ENCODE measurements around the gene U2AF1L4. TPM values are rescaled to one million over a fixed set of nuclear protein-coding genes. Genes with fewer than 3 reads are reported as not detected.

U2AF1L4 gene
- total RNA-seq, 4 donors from 2014 or later = 34.8 to 122 (median 44.9) TPM

- TF ChIP-seq EP300 (IDR thresholded peaks at IDR 0.05; ENCODE audit: low read depth) (peak; percentile 68), POLR2AphosphoS5 (IDR thresholded peaks at IDR 0.05) (peak; percentile 24 to 66 (median 66)), POLR2A (IDR thresholded peaks at IDR 0.05) (peak; percentile 52)
- TF ChIP-seq, protein P1, sequence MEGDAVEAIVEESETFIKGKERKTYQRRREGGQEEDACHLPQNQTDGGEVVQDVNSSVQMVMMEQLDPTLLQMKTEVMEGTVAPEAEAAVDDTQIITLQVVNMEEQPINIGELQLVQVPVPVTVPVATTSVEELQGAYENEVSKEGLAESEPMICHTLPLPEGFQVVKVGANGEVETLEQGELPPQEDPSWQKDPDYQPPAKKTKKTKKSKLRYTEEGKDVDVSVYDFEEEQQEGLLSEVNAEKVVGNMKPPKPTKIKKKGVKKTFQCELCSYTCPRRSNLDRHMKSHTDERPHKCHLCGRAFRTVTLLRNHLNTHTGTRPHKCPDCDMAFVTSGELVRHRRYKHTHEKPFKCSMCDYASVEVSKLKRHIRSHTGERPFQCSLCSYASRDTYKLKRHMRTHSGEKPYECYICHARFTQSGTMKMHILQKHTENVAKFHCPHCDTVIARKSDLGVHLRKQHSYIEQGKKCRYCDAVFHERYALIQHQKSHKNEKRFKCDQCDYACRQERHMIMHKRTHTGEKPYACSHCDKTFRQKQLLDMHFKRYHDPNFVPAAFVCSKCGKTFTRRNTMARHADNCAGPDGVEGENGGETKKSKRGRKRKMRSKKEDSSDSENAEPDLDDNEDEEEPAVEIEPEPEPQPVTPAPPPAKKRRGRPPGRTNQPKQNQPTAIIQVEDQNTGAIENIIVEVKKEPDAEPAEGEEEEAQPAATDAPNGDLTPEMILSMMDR (IDR thresholded peaks at IDR 0.05) = peak in 2 of 5 experiments; percentile 25 to 33
- intact Hi-C loops (cut with DNase I; ENCODE audit: low total_unique reads) = loop anchor here (10.0 kb wide), 1 partner anchor 194 kb away; the partner anchor contains the start of gene LRFN3
Measured at GRCh38 chr19:35740423-35741202, 4.6 kb downstream of the U2AF1L4 start.

GRCh38 chr19:35740108-35740422 is 5.2 kb downstream of the U2AF1L4 start:
- intact Hi-C loops (cut with DNase I; ENCODE audit: low total_unique reads) (loop anchor here (10.0 kb wide), 1 partner anchor 195 kb away; the partner anchor contains the start of gene LRFN3), in situ Hi-C loops (cut with MboI; ENCODE audit: low pct_ligation_motif_present in 1 of 4, low pct_unique_long_range_greater_than_20kb in 1 of 4, low sequenced_read_pairs in 3 of 4) (no loop called here)
- peaks cover 8 to 22% (median 16%) of the 10 kb centered on the region in 4 donors for H3K4me1 ChIP-seq
- TF ChIP-seq POLR2AphosphoS5 (IDR thresholded peaks at IDR 0.05) = no peak
- TF ChIP-seq, protein P1 (IDR thresholded peaks at IDR 0.05) = no peak
- no peak for TF ChIP-seq POLR2A (IDR thresholded peaks at IDR 0.05)
- no peak for TF ChIP-seq EP300 (IDR thresholded peaks at IDR 0.05; ENCODE audit: low read depth)
- DNase-seq = no peak
- no peaks in the 10 kb centered on the region for H3K9me3 ChIP-seq
- H3K4me3 ChIP-seq = peak overlapping the region; percentile 46 to 63 (median 50)
- 2% methylated on average over 16 of the region's 16 CpGs; no CpG with 5 or more reads in 1 of the 2 donors for WGBS, 2 donors (ENCODE audit: low coverage in 1 of 2)
- H3K27ac ChIP-seq = peak overlapping the region; percentile 82 to 97 (median 88)
- H3K27me3 ChIP-seq = no peaks in the 10 kb centered on the region
- peaks cover 0 to 7% (median 3%) of the 10 kb centered on the region in 4 donors for H3K36me3 ChIP-seq

More at GRCh38 chr19:35740423-35741202, 4.6 kb downstream of the U2AF1L4 start:
- Histone ChIP-seq H3K4me1 (peaks cover 8 to 22% (median 16%) of the 10 kb centered on the region in 4 donors), H3K4me3 (peak overlapping the region; percentile 49 to 63 (median 54)), H3K27me3 (no peaks in the 10 kb centered on the region), H3K9me3 (no peaks in the 10 kb centered on the region), H3K27ac (peak overlapping the region; percentile 82 to 97 (median 88)), H3K36me3 (peaks cover 0 to 7% (median 3%) of the 10 kb centered on the region in 4 donors)
- peak; percentile 98 for DNase-seq
- in situ Hi-C loops (cut with MboI; ENCODE audit: low pct_ligation_motif_present in 1 of 4, low pct_unique_long_range_greater_than_20kb in 1 of 4, low sequenced_read_pairs in 3 of 4) = no loop called here
- WGBS, 2 donors (ENCODE audit: low coverage in 1 of 2) = 1% methylated on average over 62 of the region's 63 CpGs; no CpG with 5 or more reads in 1 of the 2 donors

DNA sequence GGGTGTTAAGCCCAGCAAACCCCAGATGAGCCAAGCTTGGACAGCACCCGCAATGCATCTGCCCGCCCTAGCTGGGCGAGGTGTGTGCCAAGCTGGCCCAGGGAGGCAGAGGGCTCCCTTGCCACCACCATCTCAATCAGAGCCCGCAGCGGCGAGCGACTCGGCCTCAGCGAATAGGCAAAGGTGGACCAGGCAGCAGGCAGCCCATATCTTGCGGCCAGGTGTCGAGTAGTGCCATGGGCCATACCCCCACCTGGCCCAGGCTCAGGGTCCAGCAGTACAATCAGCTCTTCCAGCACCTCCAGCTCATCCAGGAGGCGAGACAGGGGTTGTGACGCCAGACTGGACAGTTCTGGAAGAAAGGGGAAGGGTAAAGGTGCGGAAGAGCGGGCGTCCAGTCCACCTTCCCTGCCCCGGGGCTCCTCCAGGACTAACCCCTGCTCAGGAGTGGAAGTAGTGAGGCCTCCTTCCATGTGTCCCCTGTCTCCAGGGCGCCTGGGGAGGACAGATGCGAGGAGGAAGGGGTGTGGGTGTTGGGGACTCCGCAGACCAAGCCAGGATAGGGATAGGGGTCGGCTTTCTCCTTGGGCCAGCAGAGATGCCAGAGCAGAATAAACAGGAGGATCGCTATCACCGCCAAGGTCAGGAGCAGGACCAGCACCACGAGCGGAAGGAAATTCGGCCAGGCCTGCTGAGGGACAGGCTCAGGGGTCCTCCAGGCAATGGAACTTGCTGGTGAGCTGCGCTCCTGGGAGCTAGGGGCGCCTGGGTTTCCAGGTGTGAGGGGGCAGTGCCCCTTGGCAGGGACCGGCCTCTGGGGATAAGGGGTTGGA is 5.7 kb downstream of the U2AF1L4 start:
- no peak for TF ChIP-seq POLR2A (IDR thresholded peaks at IDR 0.05)
- TF ChIP-seq EP300 (IDR thresholded peaks at IDR 0.05; ENCODE audit: low read depth) = no peak
- TF ChIP-seq POLR2AphosphoS5 (IDR thresholded peaks at IDR 0.05) = no peak
- TF ChIP-seq, protein P1 (IDR thresholded peaks at IDR 0.05) = no peak
- Histone ChIP-seq H3K27ac (peak overlapping the region; percentile 82 to 97 (median 88)), H3K4me1 (peaks cover 7 to 21% (median 14%) of the 10 kb centered on the region in 4 donors), H3K36me3 (peaks cover 0 to 7% (median 3%) of the 10 kb centered on the region in 4 donors), H3K4me3 (peak overlapping the region in 3 of 4 donors; percentile 46 to 63 (median 52)), H3K27me3 (no peaks in the 10 kb centered on the region), H3K9me3 (no peaks in the 10 kb centered on the region)
- DNase-seq = no peak
- WGBS, 2 donors (ENCODE audit: low coverage in 1 of 2) = 80 to 84% methylated on average over 2 to 29 of the region's 29 CpGs
- in situ Hi-C loops (cut with MboI; ENCODE audit: low pct_ligation_motif_present in 1 of 4, low pct_unique_long_range_greater_than_20kb in 1 of 4, low sequenced_read_pairs in 3 of 4) (no loop called here), intact Hi-C loops (cut with DNase I; ENCODE audit: low total_unique reads) (loop anchor here (10.0 kb wide), 1 partner anchor 195 kb away; the partner anchor contains the start of gene LRFN3)

DNA sequence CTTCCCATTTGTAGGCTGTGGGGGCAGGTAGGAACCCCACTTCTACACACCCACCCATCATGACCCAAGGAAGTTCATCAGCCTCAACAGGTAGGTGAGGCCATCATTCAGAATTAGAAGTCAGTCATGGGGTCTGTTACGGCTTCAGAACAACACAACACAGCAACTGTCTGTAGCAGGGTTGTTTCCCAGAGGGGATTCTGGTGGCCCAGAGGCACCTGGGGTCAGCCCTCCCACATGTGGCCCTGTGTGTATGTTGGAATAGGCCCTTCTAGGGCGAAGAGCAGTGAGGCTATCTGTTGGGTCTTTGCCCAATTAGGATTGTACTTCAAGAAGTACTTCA is 6.4 kb downstream of the U2AF1L4 start:
- TF ChIP-seq, protein P1 (IDR thresholded peaks at IDR 0.05) = no peak
- no peak for TF ChIP-seq POLR2A (IDR thresholded peaks at IDR 0.05)
- no peak for TF ChIP-seq EP300 (IDR thresholded peaks at IDR 0.05; ENCODE audit: low read depth)
- no peak for TF ChIP-seq POLR2AphosphoS5 (IDR thresholded peaks at IDR 0.05)
- Histone ChIP-seq H3K9me3 (no peaks in the 10 kb centered on the region), H3K36me3 (peaks cover 0 to 10% (median 3%) of the 10 kb centered on the region in 4 donors), H3K27me3 (no peaks in the 10 kb centered on the region), H3K4me1 (peaks cover 4 to 14% (median 9%) of the 10 kb centered on the region in 4 donors), H3K27ac (peak overlapping the region in 1 of 4 donors; percentile 97), H3K4me3 (no peak overlapping the region)
- in situ Hi-C loops (cut with MboI; ENCODE audit: low pct_ligation_motif_present in 1 of 4, low pct_unique_long_range_greater_than_20kb in 1 of 4, low sequenced_read_pairs in 3 of 4) = no loop called here
- no peak for DNase-seq
- intact Hi-C loops (cut with DNase I; ENCODE audit: low total_unique reads) = no loop called here
- 97% methylated on average over 2 of the region's 2 CpGs; no CpG with 5 or more reads in 1 of the 2 donors for whole genome bisulfite sequencing, 2 donors (ENCODE audit: low coverage in 1 of 2)

Data from transverse colon (tissue), 4 donors.